Dermis microvascular lymphatic vessel endothelial cell (primary cell): ENCODE data around the gene REG3A. TPM values are rescaled to one million over a fixed set of nuclear protein-coding genes. Genes with fewer than 3 reads are reported as not detected.

Experiments used
- DNase-seq, 2 donors: peaks; one replicate each; pipeline versions ENCODE4 v3.0.0 to v3.0.0-alpha.2; 2010; ENCODE audit warnings: low read depth in 2 of 2
- total RNA-seq: library from RNA; depleted of rRNA; stranded (reverse); fragments of >200 nt; gene quantifications from 2 replicates; pipeline ENCODE4 v1.2.1, GENCODE V29; 2014

REG3A gene
- total RNA-seq: not detected in 2 replicates

- no peak for DNase-seq
These were observed at the start of gene REG3A for GRCh38 chr2:79159653-79160052. TSS of gene REG3A (minus strand) at chr2:79159753. CDS start at chr2:79159405, 348 bp downstream.

- no peak for DNase-seq
These were observed 41.2 kb upstream of the REG3A start for GRCh38 chr2:79200762-79201161.

- DNase-seq: no peak
These were observed 32.3 kb upstream of the REG3A start for GRCh38 chr2:79191816-79192215.

- DNase-seq: no peak
These were observed 31.5 kb upstream of the REG3A start for GRCh38 chr2:79191081-79191480.

- no peak for DNase-seq
These were observed 29.9 kb upstream of the REG3A start for GRCh38 chr2:79189465-79189864.

- no peak for DNase-seq
These were observed 22.1 kb upstream of the REG3A start for GRCh38 chr2:79181617-79182016.

- no peak for DNase-seq
These were observed 20.5 kb upstream of the REG3A start for GRCh38 chr2:79180092-79180491.

- DNase-seq: no peak
These were observed 19.5 kb upstream of the REG3A start for GRCh38 chr2:79179036-79179435.

GRCh38 chr2:79178076-79178674, 18.6 kb upstream of the REG3A start:
- DNase-seq: no peak

- no peak for DNase-seq
These were observed 11.9 kb upstream of the REG3A start for GRCh38 chr2:79171348-79171958.

GRCh38 chr2:79162801-79163200, 3.2 kb upstream of the REG3A start:
- no peak for DNase-seq

GRCh38 chr2:79162132-79162531, 2.6 kb upstream of the REG3A start:
- DNase-seq: no peak

GRCh38 chr2:79159030-79159429, 523 bp downstream of the REG3A start:
- no peak for DNase-seq

- DNase-seq: no peak
These were observed 3.6 kb downstream of the REG3A start for GRCh38 chr2:79155826-79156476.

- DNase-seq: no peak
These were observed 20.1 kb downstream of the REG3A start for GRCh38 chr2:79139423-79139822.

GRCh38 chr2:79138385-79138784, 21.2 kb downstream of the REG3A start:
- no peak for DNase-seq

- no peak for DNase-seq
These were observed 27.9 kb downstream of the REG3A start for GRCh38 chr2:79131687-79132086.

GRCh38 chr2:79129804-79130203, 29.7 kb downstream of the REG3A start:
- DNase-seq: no peak

GRCh38 chr2:79129260-79129659, 30.3 kb downstream of the REG3A start:
- no peak for DNase-seq

GRCh38 chr2:79128406-79128805, 31.1 kb downstream of the REG3A start:
- DNase-seq: no peak

- DNase-seq: no peak
These were observed 33.9 kb downstream of the REG3A start for GRCh38 chr2:79125721-79125985.

- DNase-seq: no peak
These were observed 34.4 kb downstream of the REG3A start for GRCh38 chr2:79124907-79125720.

- no peak for DNase-seq
These were observed 36.9 kb downstream of the REG3A start for GRCh38 chr2:79122676-79123075.
